ENCODE data around the gene RASSF8. TPM values are rescaled to one million over a fixed set of nuclear protein-coding genes. Genes with fewer than 3 reads are reported as not detected.

The RASSF8 gene
- total RNA-seq, 4 donors from 2014 or later: 13.1 to 332 (median 23.5) TPM

DNA sequence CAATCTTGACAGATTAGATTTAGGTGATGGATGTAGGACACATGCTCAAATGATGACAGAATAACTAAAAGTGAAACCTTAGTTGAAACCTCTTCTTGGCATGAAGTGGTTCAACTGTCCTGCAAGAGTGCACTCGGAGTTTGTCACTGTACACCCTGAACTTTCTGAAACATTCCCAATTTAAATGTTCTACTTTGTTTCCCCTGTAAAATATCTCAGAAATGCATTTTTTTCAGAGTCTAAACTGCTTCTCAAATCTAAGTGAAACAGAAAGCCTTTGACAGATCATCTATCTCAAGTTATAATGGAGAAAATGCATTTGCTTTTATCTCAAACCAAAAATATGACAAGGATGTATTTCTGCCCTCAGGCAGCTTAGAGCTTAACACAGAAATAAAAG is 100.3 kb downstream of the RASSF8 start:
- H3K4me1 ChIP-seq: peaks cover 0 to 1% (median 0%) of the 10 kb centered on the region in 4 donors
- DNase-seq: no peak
- in situ Hi-C loops (cut with MboI; ENCODE audit: low pct_ligation_motif_present in 1 of 4, low pct_unique_long_range_greater_than_20kb in 1 of 4, low sequenced_read_pairs in 3 of 4) (no loop called here), intact Hi-C loops (cut with DNase I; ENCODE audit: low total_unique reads) (no loop called here)
- no peak overlapping the region for H3K27ac ChIP-seq
- H3K36me3 ChIP-seq: no peaks in the 10 kb centered on the region
- TF ChIP-seq EP300 (IDR thresholded peaks at IDR 0.05; ENCODE audit: low read depth): no peak
- TF ChIP-seq, protein P1, sequence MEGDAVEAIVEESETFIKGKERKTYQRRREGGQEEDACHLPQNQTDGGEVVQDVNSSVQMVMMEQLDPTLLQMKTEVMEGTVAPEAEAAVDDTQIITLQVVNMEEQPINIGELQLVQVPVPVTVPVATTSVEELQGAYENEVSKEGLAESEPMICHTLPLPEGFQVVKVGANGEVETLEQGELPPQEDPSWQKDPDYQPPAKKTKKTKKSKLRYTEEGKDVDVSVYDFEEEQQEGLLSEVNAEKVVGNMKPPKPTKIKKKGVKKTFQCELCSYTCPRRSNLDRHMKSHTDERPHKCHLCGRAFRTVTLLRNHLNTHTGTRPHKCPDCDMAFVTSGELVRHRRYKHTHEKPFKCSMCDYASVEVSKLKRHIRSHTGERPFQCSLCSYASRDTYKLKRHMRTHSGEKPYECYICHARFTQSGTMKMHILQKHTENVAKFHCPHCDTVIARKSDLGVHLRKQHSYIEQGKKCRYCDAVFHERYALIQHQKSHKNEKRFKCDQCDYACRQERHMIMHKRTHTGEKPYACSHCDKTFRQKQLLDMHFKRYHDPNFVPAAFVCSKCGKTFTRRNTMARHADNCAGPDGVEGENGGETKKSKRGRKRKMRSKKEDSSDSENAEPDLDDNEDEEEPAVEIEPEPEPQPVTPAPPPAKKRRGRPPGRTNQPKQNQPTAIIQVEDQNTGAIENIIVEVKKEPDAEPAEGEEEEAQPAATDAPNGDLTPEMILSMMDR (IDR thresholded peaks at IDR 0.05): no peak
- TF ChIP-seq POLR2AphosphoS5 (IDR thresholded peaks at IDR 0.05): no peak
- no peak for TF ChIP-seq POLR2A (IDR thresholded peaks at IDR 0.05)
- H3K9me3 ChIP-seq: no peaks in the 10 kb centered on the region
- 38 to 70% methylated on average over 1 of the region's 1 CpG for WGBS, 2 donors (ENCODE audit: low coverage in 1 of 2)
- H3K27me3 ChIP-seq: no peaks in the 10 kb centered on the region
- H3K4me3 ChIP-seq: no peak overlapping the region

DNA sequence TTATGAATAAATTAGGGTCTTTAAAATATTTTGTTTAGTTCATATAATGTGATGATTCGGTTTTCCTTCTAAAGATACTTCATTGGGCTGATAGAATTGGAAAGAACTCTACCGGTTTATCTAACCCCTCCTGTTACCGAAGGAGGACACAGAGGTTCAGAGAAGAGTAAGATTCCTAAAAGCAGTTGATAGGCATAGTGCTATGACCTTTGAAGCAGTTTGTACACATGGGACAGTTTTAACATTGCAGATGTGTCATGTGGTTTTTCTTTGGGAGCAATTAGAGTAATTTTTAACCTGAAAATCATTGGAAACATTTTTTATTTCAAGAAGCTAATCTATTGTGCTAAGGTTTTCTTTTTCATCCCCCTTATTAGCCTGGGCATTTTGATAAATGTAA is 103.5 kb downstream of the RASSF8 start:
- Histone ChIP-seq H3K27ac (no peak overlapping the region), H3K4me3 (no peak overlapping the region), H3K36me3 (no peaks in the 10 kb centered on the region), H3K9me3 (no peaks in the 10 kb centered on the region), H3K4me1 (no peaks in the 10 kb centered on the region), H3K27me3 (no peaks in the 10 kb centered on the region)
- DNase-seq: no peak
- TF ChIP-seq POLR2AphosphoS5 (IDR thresholded peaks at IDR 0.05) (no peak), POLR2A (IDR thresholded peaks at IDR 0.05) (no peak), EP300 (IDR thresholded peaks at IDR 0.05; ENCODE audit: low read depth) (no peak)
- TF ChIP-seq, protein P1 (IDR thresholded peaks at IDR 0.05): no peak
- intact Hi-C loops (cut with DNase I; ENCODE audit: low total_unique reads) (no loop called here), in situ Hi-C loops (cut with MboI; ENCODE audit: low pct_ligation_motif_present in 1 of 4, low pct_unique_long_range_greater_than_20kb in 1 of 4, low sequenced_read_pairs in 3 of 4) (no loop called here)
- WGBS, 2 donors (ENCODE audit: low coverage in 1 of 2): 90% methylated on average over 3 of the region's 3 CpGs

DNA sequence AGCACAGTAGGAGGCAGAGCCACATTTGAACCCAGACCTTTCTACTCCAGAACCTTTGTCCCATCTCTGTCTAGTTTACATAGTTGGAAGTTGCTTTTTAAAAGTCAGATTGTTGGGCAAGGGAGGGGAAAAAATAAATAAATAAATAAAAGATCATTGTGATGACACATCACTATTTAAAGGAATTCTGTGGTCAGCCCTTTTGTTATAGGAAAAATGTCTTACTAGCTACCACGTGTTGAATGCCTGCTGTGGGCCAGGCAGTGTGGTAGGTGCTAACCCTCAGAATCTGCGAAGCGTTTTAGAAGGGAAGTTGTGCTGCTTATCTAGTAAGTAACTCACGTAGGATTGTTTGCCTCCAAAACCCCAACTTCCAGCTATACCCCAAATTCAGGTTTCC is 104.1 kb downstream of the RASSF8 start:
- no peak for DNase-seq
- H3K36me3 ChIP-seq: no peaks in the 10 kb centered on the region
- no peak overlapping the region for H3K4me3 ChIP-seq
- H3K9me3 ChIP-seq: no peaks in the 10 kb centered on the region
- H3K27ac ChIP-seq: no peak overlapping the region
- intact Hi-C loops (cut with DNase I; ENCODE audit: low total_unique reads): no loop called here
- TF ChIP-seq POLR2AphosphoS5 (IDR thresholded peaks at IDR 0.05) (no peak), EP300 (IDR thresholded peaks at IDR 0.05; ENCODE audit: low read depth) (no peak), POLR2A (IDR thresholded peaks at IDR 0.05) (no peak)
- TF ChIP-seq, protein P1 (IDR thresholded peaks at IDR 0.05): no peak
- H3K4me1 ChIP-seq: no peaks in the 10 kb centered on the region
- WGBS, 2 donors (ENCODE audit: low coverage in 1 of 2): 73 to 76% methylated on average over 3 to 4 of the region's 4 CpGs
- in situ Hi-C loops (cut with MboI; ENCODE audit: low pct_ligation_motif_present in 1 of 4, low pct_unique_long_range_greater_than_20kb in 1 of 4, low sequenced_read_pairs in 3 of 4): no loop called here
- no peaks in the 10 kb centered on the region for H3K27me3 ChIP-seq

DNA sequence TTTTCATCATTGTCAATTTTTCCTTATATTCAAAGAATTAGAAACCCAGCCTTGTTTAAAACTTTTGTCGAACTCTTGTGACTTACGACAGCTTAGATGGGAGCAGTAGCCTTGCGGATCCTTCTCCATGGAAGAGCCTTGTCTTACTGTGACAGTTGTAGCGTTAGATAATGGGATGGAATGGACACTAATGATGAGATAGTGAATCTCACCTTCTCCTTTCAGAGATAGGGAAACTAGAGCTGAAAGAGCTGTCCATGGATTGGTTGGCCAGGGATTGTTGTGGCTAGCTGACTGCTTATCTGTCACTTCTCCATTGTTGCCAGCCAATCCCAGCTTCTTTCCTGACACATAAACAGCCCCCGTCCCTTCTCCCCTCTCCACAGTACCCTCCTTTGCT is 107.0 kb downstream of the RASSF8 start:
- H3K4me3 ChIP-seq: no peak overlapping the region
- intact Hi-C loops (cut with DNase I; ENCODE audit: low total_unique reads) (no loop called here), in situ Hi-C loops (cut with MboI; ENCODE audit: low pct_ligation_motif_present in 1 of 4, low pct_unique_long_range_greater_than_20kb in 1 of 4, low sequenced_read_pairs in 3 of 4) (no loop called here)
- no peaks in the 10 kb centered on the region for H3K36me3 ChIP-seq
- H3K27ac ChIP-seq: no peak overlapping the region
- TF ChIP-seq POLR2A (IDR thresholded peaks at IDR 0.05) (no peak), POLR2AphosphoS5 (IDR thresholded peaks at IDR 0.05) (no peak), EP300 (IDR thresholded peaks at IDR 0.05; ENCODE audit: low read depth) (no peak)
- TF ChIP-seq, protein P1 (IDR thresholded peaks at IDR 0.05): no peak
- 88 to 97% methylated on average over 5 of the region's 5 CpGs for WGBS, 2 donors (ENCODE audit: low coverage in 1 of 2)
- DNase-seq: no peak
- no peaks in the 10 kb centered on the region for H3K27me3 ChIP-seq
- H3K4me1 ChIP-seq: no peaks in the 10 kb centered on the region
- no peaks in the 10 kb centered on the region for H3K9me3 ChIP-seq
